NAMALWA (cell line): Measurements from ENCODE around the gene SLC2A5.
"Not testable (repeated sequence)": the region's sequence is repeated elsewhere in the genome, so short reads cannot be mapped to it uniquely, and the experiment has no call there.

ENCODE experiments used
- DNase-seq: peaks from one replicate; pipeline ENCODE4 v3.0.0-alpha.2; 2015; ENCODE audit warnings: low spot score

Gene SLC2A5, protein sequence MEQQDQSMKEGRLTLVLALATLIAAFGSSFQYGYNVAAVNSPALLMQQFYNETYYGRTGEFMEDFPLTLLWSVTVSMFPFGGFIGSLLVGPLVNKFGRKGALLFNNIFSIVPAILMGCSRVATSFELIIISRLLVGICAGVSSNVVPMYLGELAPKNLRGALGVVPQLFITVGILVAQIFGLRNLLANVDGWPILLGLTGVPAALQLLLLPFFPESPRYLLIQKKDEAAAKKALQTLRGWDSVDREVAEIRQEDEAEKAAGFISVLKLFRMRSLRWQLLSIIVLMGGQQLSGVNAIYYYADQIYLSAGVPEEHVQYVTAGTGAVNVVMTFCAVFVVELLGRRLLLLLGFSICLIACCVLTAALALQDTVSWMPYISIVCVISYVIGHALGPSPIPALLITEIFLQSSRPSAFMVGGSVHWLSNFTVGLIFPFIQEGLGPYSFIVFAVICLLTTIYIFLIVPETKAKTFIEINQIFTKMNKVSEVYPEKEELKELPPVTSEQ

DNA sequence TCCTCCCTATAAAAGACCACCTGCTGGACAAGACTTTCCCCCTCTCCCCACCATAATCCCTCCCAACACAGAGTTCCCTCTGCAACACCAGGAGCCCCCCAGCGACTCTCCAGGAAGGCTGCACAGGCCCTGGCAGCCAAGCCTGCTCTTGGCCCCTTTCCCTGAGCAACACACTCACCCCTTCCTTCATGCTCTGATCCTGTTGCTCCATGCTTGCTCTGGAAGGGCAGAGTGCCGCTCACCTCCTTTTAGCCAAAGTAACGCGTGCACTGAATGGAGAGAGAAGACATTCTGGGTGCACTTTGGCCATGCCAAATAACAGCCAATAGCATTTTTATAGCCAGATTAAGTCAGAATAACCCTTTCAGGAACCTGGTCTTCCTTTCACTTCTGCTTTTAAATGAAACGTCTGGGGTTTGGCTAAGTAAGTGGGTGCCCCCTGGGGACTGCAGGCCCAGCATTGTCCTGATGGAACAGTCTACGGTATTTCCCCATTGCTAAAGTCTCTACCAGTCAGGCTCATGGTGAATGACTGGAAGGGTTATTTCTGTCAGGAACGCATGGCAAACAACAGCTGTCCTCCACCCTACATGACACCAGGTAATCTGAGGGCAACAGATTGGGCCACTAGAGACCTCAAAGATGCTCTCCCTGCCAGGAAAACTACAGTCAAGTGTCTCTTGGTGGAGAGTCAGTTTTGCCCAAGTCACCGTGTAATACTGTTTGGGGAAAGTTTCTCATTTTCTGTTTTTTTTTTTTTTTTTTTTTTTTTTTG, at the start of gene SLC2A5:
Gene SLC2A5 (minus strand): TSS at position 310 of the 775 bp plus-strand sequence. CDS start 99 bp downstream, at position 211.
- peak; percentile 98 for DNase-seq

DNA sequence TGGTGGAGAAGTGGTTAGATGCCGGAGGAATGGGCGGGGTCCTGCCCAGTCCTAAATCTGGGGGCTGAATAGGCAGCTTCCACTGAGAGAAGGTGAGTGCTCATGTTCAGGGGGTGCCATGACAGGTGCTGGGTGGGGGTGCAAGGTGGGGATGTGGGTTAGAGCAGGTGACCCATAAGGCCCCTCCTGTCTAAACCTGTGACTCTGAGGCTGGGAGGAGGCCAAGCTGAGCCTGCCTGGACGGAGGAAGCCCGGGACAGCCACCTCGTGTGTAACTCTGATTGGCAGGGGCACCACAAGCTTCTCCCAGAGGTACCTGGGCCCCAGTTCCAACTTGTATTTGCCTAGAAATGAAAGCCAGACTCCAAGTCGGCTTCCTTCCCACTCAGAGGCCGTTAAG, 48.8 kb upstream of the SLC2A5 start:
- no peak for DNase-seq

DNA sequence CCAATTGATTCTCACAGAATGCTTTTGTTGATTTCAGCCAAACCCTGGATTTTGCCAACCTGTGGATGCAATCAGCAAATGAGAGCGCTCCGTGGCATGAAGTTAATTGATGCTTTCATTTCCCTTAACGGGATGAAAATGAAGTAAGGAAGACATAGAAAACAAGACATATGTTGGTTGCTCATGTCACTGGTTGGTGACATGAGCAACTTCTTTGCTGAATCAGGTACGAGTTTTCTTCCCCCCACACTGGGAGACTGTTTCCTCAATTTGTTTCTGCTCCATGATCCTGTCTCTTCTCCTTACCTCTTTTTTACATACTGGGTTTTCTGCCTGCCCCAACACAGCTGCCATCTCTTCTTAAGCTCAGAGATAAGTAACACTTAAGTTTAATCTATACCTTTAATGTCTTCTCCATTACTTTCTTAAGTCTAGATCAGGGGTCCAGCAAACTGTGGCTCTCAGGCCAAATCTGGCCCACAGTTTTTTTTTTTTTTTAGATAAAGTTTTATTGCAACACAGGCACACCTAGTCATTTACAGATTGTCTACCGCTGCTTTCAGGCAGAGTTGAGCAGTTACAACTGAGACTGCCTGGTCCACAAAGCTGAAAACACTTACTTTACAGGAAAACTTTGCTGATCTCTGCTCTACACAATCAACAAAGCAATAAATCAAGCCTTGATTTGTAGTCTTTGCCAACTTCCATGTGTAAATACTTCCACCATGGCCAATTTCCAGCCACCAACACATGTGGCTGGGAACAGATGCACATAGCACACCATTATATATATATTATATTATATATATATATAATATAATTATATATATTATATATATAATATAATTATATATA, 46.1 kb upstream of the SLC2A5 start:
- peak; percentile 33 for DNase-seq

DNA sequence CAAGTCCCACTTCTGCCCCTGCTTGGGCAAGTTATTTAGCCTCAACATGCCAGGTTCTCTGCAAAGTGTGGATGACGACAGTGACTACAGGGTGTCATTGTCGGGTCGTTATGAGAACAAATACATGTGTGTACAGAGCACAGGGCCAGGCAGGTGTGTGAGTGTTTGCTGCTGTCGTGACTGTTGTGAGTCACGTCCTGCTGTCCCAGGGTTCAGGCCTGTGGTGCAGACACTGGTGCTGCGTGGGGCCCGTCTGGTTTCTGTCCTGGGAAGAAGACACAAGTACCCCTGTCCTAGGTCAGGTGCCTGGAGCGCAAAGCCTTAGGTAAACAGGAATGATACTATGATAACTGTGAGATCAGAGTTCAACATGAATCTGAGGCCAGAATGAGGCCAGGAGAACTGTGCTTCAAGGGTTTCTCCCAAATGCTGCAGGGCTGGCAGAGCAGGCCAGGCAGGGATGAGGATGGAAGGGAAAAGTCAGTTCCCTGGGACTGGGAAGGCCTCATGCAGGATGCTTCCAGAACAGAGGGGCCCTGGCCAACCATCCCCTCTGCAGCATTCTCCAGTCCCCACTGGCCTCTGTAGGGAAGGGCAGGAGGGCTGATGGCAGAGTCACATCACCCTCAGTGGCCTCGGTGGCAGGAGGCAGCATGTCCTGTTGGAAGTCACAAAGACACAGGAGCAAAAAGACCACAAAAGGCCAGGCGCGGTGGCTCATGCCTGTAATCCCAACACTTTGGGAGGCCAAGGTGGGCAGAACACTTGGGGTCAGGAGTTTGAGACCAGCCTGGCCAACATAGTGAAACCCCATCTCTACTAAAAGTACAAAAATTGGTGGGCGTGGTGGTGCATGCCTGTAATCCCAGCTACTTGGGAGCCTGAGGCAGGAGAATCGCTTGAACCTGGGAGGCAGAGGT, 43.8 kb upstream of the SLC2A5 start:
- no peak for DNase-seq

DNA sequence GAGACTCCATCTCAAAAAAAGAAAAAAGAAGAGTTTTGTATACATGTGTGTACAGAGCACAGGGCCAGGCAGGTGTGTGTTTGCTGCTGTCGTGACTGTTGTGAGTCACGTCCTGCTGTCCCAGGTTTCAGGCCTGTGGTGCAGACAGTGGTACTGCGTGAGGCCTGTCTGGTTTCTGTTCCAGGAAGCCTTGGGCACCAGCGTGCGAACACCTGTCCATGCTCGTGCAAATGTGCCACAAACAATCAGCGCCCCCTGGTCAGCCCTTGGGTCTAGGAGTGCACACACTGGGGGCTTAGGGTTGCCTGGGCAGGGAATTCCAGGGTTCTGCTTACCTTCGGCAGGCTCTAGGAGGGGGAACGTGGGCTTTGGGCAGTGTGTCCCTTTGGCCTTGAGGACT, 42.5 kb upstream of the SLC2A5 start:
- no peak for DNase-seq

DNA sequence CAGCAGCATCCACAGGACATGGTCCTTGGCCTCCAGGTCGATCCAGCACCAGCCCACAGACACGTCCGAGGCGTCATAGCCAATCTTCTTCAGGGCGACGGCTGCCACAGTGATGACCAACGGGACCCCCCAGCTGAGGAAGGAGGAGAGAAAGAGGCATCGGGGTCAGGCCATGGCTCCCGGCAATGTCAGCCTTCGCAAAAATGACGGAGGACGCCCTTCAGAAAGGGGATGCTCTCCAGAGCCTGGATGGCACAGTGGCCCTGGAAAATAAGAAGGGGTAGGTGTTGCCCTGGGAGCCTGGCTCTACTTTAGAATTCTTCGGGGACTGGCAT, 41.9 kb upstream of the SLC2A5 start:
- no peak for DNase-seq

DNA sequence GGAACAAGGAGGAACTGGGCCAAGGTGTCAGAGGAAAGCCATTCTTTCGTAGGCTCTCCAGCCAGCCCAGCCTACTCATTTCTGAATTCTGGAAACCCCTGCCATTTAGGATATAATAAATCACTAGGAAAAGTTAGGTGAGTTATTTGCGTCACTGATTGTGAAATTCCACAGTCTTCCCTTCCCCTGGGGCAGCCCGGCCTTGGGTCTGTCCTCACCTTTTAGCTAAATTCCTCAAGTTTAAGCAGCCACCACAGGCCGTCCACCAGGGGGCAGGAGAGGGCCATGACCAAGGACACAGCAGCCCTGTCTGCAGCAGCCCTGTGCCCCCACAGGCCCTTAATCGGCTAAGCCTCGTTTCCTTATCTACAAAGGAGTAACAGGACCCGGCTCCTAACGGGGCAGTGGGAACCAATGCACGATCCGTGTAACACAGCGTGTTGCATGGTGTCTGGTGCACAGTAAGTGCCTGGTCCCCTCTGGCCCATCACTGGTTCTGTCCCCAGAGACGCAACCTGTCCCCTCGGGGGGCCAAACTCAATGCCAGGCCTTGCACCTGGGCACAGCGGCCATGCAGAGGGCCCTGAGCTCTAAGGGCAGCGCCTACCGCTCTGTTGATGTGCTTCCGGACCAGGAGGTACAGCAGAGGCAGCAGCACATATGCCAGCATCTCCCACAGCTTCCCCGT, 41.4 kb upstream of the SLC2A5 start:
- DNase-seq = peak; percentile 92

DNA sequence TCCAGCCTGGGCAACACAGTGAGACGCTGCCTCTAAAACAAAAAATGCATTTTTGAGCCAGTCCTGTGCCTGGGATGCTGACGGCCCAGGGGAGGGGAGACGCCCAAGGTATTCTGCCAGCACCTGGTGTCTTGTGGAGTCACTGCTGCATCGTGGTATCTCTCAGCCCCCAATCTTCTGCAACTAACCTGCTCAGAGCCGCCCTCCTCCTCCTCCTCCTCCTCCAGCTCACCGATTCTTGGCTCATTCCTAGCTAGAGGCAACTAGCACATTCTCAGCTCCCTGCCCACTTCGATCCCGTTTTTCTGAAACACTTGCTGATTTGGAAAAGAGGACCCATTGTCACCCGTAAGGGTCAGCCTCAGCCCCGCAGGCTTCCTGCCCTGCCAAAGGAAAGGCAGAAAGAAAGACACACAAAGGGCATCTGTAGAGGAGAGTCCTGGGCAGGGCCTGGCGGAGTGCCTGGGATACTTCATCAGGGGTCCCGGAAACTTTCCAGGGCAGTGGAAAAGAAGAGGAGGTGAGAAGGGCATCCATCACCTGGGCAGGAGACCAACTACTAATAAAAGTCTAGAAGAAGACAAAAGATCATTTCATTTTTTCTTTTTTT, 38.7 kb upstream of the SLC2A5 start:
- DNase-seq = no peak

DNA sequence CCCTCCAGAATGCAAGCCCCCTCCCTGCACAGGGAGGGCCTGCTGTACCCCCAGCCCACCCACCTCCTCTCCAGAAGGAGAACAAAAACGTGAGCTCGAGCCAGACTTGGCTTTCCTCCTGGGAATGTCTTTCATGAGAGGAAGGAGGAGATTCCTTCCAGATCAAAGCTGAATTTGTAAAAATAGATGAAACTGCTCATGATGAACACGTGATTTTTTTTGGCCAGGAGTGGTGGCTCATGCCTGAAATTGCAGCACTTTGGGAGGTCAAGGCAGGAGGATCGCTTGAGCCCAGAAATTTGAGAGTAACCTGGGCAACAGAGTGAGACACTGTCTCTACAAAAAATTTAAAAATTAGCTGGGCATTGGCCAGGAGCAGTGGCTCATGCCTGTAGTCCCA, 37.7 kb upstream of the SLC2A5 start:
- DNase-seq = no peak

DNA sequence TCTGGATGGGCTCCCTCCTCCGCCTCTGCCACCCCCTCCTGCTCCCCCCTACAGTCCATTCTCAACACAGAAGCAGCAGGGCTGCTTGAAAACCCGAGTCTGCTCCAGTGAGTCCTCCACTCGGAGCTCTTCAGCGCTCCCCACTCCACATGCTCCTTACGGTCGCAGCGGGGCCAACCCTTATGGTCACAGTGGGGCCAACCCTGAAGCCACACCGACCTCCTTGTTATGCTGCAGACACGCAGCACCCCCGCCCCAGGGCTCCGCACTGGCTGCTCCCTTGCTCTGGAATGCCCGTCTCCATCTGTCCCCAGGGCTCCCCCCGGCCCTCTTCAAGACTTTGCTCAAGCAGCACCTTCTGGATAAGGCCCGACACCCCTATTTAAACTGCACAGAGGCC, 36.9 kb upstream of the SLC2A5 start:
- no peak for DNase-seq

DNA sequence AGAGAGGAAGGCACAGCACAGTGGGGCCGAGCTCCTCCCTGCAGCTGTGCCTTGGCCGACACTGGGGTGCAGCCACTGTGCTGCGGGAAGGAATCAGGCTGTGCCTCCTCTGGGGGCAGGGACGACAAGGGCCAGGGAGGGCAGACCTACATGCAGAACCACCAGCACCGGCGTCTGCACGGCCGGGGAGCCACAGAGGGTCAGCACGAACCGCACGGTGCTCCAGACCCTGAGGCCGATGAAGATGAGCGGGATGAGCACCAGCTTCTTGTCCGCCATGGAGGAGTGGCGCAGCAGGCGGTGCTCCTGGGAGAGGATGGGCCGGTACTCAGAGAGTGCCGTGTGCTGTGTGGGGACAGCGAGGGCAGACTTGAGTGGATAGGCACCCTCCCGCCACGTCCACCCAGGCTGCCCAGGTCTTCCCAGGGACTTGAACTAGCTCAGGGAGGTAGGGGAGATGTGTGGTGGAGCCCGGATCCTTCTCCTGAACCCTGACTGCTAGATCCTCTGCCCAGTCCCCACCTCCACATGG, 36.0 kb upstream of the SLC2A5 start:
- DNase-seq = no peak

DNA sequence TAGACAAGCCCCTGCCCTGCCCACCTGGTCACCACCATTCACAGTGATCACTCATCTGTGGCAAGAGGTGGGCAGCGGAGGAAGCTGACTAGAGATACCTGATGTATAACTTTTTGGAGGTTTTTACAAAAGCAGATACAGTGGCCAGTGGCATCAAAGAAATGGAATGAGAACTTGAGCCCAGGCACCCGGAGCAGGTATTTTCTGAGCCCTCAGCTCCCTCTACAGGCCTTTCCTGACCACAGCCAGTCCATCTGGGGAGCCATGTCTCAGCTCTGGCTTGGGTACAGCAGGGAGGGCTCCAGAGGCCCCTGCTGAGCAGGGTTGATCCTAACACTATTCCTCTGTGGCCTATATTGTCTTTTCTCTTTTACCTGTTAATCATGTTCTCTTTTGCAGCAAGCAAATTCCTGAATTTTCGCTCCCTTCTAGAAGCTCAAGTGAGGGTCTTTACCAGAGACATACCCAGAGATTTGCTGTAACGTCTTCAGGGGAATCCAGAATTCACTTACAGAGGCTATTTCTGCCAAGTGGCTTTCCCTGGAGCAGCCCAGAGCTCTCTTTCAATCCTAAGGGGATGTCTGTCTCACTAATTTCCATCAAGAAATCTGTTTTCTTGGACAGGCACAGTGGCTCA, 32.2 kb upstream of the SLC2A5 start:
- DNase-seq = peak; percentile 85

DNA sequence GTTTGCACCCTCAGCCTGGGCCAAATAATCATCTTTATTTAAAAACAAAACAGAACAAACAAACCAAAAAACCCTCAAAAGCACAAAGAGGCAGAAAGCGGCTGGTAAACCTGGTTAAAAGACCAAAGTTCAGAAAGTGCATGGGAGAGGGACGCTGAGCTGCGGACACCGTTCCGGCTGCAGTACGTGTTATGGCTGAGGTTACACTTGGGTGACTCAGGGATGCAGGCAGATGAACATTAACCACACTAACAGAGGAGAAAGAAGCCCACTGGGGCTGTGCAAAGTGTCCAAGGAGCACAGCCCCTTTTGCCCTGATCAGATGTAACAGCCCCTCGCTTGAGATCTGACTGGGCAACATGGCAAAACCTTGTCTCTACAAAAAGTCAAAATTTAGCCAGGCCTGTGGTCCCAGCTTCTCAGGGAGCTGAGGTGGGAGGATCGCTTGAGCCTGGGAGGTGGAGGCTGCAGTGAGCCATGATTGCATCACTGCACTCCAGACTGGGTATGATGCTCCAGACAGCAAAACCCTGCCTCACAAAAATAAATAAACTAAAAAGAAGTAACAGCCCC, 31.1 kb upstream of the SLC2A5 start:
- no peak for DNase-seq

DNA sequence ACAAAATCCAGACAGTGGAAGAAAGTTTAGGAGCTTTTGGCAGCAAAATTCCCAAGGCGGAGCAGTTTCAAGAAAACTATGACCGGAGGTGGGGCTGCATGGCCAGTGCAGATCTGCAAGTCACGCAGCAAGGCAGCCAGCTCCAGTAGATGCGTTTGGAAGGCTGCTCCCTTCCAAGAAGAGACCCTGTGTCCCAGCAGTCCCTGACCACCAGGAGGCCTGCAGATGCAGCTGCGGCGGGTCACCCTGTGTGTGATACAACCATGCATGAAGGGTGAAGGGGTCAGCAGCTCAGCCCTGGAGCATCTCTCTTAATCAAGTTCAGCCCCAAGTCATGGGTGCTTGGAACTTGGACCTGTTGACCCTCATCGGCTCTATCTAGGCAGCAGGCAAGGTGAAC, 30.1 kb upstream of the SLC2A5 start:
- DNase-seq = no peak

DNA sequence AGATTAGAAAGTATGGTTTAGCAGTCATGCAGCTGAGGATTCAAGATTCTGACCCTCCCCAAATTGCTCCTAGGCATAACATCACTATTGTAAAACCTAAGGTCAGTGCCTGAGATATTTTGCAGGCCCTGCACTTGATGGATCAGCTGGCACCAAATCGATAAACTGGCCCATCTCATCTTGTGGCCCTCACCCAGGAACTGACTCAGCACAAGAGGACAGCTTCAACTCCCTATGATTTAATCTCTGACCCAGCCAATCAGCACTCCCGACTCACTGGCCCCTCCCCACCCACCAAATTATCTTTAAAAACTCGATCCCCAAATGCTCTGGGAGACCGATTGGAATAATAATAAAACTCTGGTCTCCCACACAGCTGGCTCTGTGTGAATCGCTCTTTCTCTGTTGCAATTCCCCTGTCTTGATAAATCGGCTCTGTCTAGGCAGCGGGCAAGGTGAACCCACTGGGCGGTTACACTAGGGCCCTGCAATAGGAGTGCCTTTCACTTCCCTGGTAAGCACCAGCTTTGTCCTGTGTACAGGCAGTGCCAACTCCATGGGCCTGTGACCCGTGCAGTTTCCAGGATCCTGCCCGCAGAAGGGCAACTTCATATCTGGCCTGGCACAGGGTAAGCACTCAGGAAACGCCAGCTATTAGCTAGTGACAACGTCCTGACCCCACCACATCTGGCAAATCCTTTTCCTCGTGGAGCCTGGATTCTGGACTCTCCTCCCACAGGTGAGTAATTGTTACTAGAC, 28.7 kb upstream of the SLC2A5 start:
- DNase-seq = no peak

DNA sequence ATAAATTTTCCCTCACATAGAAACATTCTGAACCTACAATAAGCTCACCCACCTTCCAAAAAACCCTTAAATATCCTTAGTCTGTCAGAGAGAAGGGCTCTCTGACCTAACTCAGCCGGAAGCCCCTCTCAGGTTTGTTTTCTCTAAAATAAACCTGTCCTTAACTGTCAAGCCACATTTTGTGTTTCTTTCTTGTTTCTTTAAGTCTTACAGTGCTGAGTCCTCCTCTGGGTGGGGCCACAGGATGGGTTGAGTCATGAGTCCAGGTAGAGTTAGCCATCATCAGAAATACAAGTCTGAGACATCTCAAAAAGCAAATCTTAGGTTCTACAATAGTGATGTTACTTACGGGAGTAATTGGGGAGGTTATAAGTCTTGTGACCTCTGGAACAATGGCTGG, 26.4 kb upstream of the SLC2A5 start:
- DNase-seq = no peak

DNA sequence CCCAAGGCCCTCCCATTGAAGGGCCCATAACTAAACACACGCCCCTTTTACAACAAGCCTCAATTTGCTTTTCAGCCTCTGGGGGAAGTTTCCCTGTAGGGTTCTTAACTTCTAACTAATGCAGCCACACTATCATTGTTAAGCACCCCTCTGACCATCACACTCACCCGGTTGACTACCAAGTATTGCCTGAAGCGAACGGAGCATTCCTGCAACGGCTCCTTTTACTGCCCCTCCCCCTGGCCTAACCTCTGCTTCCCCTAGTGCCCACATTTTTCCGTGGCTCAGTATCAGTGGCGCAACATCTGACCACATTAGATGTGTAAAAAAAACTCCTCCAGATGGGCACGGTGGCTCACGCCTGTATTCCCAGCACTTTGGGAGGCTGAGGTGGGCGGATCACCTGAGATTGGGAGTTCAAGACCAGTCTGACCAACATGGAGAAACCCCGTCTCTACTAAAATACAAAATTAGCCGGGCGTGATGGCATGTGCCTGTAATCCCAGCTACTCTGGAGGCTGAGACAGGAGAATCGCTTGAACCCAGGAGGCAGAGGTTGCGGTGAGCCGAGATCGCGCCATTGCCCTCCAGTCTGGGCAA, 24.7 kb upstream of the SLC2A5 start:
- DNase-seq = not testable (repeated sequence)

DNA sequence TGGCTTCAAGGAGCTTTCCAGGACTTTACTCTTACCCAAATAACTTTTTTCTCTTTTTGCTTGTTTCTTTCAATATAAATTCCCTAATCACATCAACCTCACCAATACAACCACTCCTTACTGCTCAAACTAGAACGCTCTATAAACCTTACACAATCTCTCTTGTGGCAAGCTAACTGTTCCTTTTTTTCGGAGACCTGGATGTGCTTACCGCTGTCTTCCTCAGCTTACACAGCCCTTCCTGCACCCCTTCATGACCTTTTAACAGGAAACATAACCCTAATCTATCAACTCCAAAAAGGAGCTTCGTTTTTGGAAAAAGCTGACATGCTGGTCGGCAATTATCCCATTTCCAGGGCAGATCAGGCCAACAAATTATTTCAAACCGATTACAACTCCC, 24.1 kb upstream of the SLC2A5 start:
- no peak for DNase-seq
